Cardiac ventricle fibroblast (primary cell): ENCODE data around the gene CTLA4. TPM values are rescaled to one million over a fixed set of nuclear protein-coding genes. Genes with fewer than 3 reads are reported as not detected.

Experiments
- total RNA-seq: library from RNA; depleted of rRNA; stranded (reverse); fragments of >200 nt; gene quantifications from 2 replicates; pipeline ENCODE4 v1.2.3, GENCODE V29; 2015

The CTLA4 gene
- total RNA-seq, result 0.12 and 0.78 TPM in 2 replicates

DNA sequence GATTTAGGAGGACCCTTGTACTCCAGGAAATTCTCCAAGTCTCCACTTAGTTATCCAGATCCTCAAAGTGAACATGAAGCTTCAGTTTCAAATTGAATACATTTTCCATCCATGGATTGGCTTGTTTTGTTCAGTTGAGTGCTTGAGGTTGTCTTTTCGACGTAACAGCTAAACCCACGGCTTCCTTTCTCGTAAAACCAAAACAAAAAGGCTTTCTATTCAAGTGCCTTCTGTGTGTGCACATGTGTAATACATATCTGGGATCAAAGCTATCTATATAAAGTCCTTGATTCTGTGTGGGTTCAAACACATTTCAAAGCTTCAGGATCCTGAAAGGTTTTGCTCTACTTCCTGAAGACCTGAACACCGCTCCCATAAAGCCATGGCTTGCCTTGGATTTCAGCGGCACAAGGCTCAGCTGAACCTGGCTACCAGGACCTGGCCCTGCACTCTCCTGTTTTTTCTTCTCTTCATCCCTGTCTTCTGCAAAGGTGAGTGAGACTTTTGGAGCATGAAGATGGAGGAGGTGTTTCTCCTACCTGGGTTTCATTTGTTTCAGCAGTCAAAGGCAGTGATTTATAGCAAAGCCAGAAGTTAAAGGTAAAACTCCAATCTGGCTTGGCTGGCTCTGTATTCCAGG lies at the start of gene CTLA4:
Gene CTLA4 (plus strand): TSS at position 211 of the 640 bp plus-strand sequence. CDS start 172 bp downstream, at position 383.

Other genes starting within 250 kb of the CTLA4 start
- not detected in 2 replicates for gene CD28, start 161.1 kb upstream of the CTLA4 start, total RNA-seq
- gene ICOS, start 69.0 kb downstream of the CTLA4 start, total RNA-seq, result not detected in 2 replicates